H7 (cell line): Measurements from ENCODE around the gene RPS10. TPM values are rescaled to one million over a fixed set of nuclear protein-coding genes. Genes with fewer than 3 reads are reported as not detected.
"Not testable (repeated sequence)": the region's sequence is repeated elsewhere in the genome, so short reads cannot be mapped to it uniquely, and the experiment has no call there.

Experiments
- DNase-seq: peaks from one replicate; pipeline ENCODE4 v3.0.0; 2012
- H3K27me3 ChIP-seq: 2 replicates; pipeline ENCODE4 v1.6.0; 2011; ENCODE audit warnings: mild to moderate bottlenecking, low read length; ENCODE audit not compliant: control insufficient read depth, insufficient read depth
- H3K36me3 ChIP-seq: replicated peaks from 2 replicates; pipeline ENCODE4 v1.5.1; 2011; ENCODE audit warnings: low read length; ENCODE audit not compliant: control insufficient read depth, insufficient read depth
- H3K4me3 ChIP-seq: 2 replicates; pipeline ENCODE4 v1.5.1; 2011; ENCODE audit warnings: low read depth, mild to moderate bottlenecking, control low read depth, low read length, moderate library complexity; ENCODE audit not compliant: insufficient read depth
- total RNA-seq: library from RNA; depleted of rRNA; stranded (reverse); fragments of >200 nt; shearing (Covaris generic); gene quantifications from 2 replicates; pipeline ENCODE4 v1.2.3, GENCODE V29; 2014

The RPS10 gene
- total RNA-seq, 1 experiment from 2014 or later, result 3,167 TPM

- no peak for DNase-seq
- Histone ChIP-seq H3K36me3 (no peaks in the 10 kb centered on the region), H3K27me3 (no peaks in the 10 kb centered on the region), H3K4me3 (no peak overlapping the region)
These were observed 10.0 kb upstream of the RPS10 start for GRCh38 chr6:34435916-34436315.

- no peak for DNase-seq
- Histone ChIP-seq H3K27me3 (no peaks in the 10 kb centered on the region), H3K36me3 (peaks cover 37% of the 10 kb centered on the region), H3K4me3 (peak overlapping the region; percentile 82)
These were observed 754 bp downstream of the RPS10 start for GRCh38 chr6:34425132-34425497.

GRCh38 chr6:34424200-34425131 lies 1.4 kb downstream of the RPS10 start:
- no peaks in the 10 kb centered on the region for H3K27me3 ChIP-seq
- H3K4me3 ChIP-seq, result peak overlapping the region; percentile 82
- DNase-seq, result no peak
- H3K36me3 ChIP-seq, result peaks cover 41% of the 10 kb centered on the region

GRCh38 chr6:34423254-34423653 lies 2.6 kb downstream of the RPS10 start:
- peaks cover 46% of the 10 kb centered on the region for H3K36me3 ChIP-seq
- H3K27me3 ChIP-seq, result no peaks in the 10 kb centered on the region
- H3K4me3 ChIP-seq, result no peak overlapping the region
- no peak for DNase-seq

GRCh38 chr6:34418367-34418766 lies 7.5 kb downstream of the RPS10 start:
- no peak overlapping the region for H3K4me3 ChIP-seq
- peaks cover 50% of the 10 kb centered on the region for H3K36me3 ChIP-seq
- H3K27me3 ChIP-seq, result no peaks in the 10 kb centered on the region
- no peak for DNase-seq

- Histone ChIP-seq H3K27me3 (no peaks in the 10 kb centered on the region), H3K4me3 (no peak overlapping the region), H3K36me3 (peaks cover 36% of the 10 kb centered on the region)
- no peak for DNase-seq
These were observed 8.9 kb downstream of the RPS10 start for GRCh38 chr6:34416877-34417371.

GRCh38 chr6:34414999-34415858 lies 10.6 kb downstream of the RPS10 start:
- H3K27me3 ChIP-seq, result no peaks in the 10 kb centered on the region
- no peak for DNase-seq
- H3K36me3 ChIP-seq, result peaks cover 28% of the 10 kb centered on the region
- H3K4me3 ChIP-seq, result no peak overlapping the region

- Histone ChIP-seq H3K36me3 (peaks cover 12% of the 10 kb centered on the region), H3K27me3 (no peaks in the 10 kb centered on the region), H3K4me3 (no peak overlapping the region)
- DNase-seq, result no peak
These were observed 13.1 kb downstream of the RPS10 start for GRCh38 chr6:34412643-34413214.

GRCh38 chr6:34412016-34412415 lies 13.9 kb downstream of the RPS10 start:
- DNase-seq, result no peak

GRCh38 chr6:34407915-34408314 lies 18.0 kb downstream of the RPS10 start:
- not testable (repeated sequence) for H3K4me3 ChIP-seq, H3K27me3 ChIP-seq, DNase-seq, H3K36me3 ChIP-seq

More at GRCh38 chr6:34412016-34412415, 13.9 kb downstream of the RPS10 start:
- no peaks in the 10 kb centered on the region for H3K27me3 ChIP-seq
- peaks cover 9% of the 10 kb centered on the region for H3K36me3 ChIP-seq
- no peak overlapping the region for H3K4me3 ChIP-seq

- no peak overlapping the region for H3K4me3 ChIP-seq
- no peaks in the 10 kb centered on the region for H3K36me3 ChIP-seq
- DNase-seq, result no peak
- no peaks in the 10 kb centered on the region for H3K27me3 ChIP-seq
These were observed 29.4 kb downstream of the RPS10 start for GRCh38 chr6:34396518-34396917.

- Histone ChIP-seq H3K27me3 (no peaks in the 10 kb centered on the region), H3K36me3 (no peaks in the 10 kb centered on the region; the same call in 1 of the 2 replicates), H3K4me3 (no peak overlapping the region)
- no peak for DNase-seq
These were observed 31.9 kb downstream of the RPS10 start for GRCh38 chr6:34393966-34394305.

- H3K36me3 ChIP-seq, result no peaks in the 10 kb centered on the region; the same call in 1 of the 2 replicates
- H3K4me3 ChIP-seq, result peak overlapping the region; percentile 76
- no peaks in the 10 kb centered on the region for H3K27me3 ChIP-seq
- no peak for DNase-seq
These were observed 32.5 kb downstream of the RPS10 start for GRCh38 chr6:34393191-34393965.
